ENCODE results near the gene SYNRG. TPM values are rescaled to one million over a fixed set of nuclear protein-coding genes. Genes with fewer than 3 reads are reported as not detected.

SYNRG gene
- total RNA-seq, 1 experiment from 2014 or later, result 9.7 TPM

DNA sequence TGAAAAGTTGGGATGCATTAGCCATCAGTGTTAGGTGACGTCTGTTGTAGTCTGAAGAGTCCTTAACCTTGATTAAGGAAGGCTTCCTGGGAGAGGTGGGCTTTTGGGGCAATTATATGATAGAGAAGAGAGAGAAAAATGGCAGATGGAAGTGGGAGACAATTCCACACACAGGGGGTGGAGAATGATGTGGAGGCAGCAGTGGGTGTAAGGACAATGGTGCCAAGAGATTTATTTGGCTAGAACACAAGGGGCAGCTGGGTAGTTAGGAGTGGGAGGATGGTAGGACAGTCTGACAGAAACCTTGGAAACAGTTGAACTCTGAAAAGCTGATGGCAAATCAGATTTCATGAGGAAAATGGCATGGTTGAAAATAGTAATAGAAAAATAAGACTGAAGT lies 130.2 kb downstream of the SYNRG start:
- intact Hi-C loops (cut with micrococcal nuclease), result no loop called here
- no peak overlapping the region for H3K4me2 ChIP-seq (ENCODE audit: low read length)
- no peaks in the 10 kb centered on the region for H3K9me2 ChIP-seq (replicated peaks; ENCODE audit: low read length)
- H3K27me3 ChIP-seq (ENCODE audit: low read length), result no peaks in the 10 kb centered on the region
- no TSS peak for BruUV-seq (replicated peaks)
- ATAC-seq (no peak), DNase-seq (no peak)
- no peak overlapping the region for H2AFZ ChIP-seq (ENCODE audit: low read length)
- CTCF ChIA-PET, result no interaction called here
- H4K20me1 ChIP-seq (ENCODE audit: low read length), result no peaks in the 10 kb centered on the region
- peaks cover 26% of the 10 kb centered on the region for H3K4me1 ChIP-seq (ENCODE audit: insufficient read depth, low read length)
- TF ChIP-seq EZH2 (IDR thresholded peaks at IDR 0.05; ENCODE audit: low read length, unreplicated experiment), result no peak
- TF ChIP-seq EZH2phosphoT487 (IDR thresholded peaks at IDR 0.05; ENCODE audit: borderline replicate concordance, low read length), result no peak
- TF ChIP-seq, protein P1, sequence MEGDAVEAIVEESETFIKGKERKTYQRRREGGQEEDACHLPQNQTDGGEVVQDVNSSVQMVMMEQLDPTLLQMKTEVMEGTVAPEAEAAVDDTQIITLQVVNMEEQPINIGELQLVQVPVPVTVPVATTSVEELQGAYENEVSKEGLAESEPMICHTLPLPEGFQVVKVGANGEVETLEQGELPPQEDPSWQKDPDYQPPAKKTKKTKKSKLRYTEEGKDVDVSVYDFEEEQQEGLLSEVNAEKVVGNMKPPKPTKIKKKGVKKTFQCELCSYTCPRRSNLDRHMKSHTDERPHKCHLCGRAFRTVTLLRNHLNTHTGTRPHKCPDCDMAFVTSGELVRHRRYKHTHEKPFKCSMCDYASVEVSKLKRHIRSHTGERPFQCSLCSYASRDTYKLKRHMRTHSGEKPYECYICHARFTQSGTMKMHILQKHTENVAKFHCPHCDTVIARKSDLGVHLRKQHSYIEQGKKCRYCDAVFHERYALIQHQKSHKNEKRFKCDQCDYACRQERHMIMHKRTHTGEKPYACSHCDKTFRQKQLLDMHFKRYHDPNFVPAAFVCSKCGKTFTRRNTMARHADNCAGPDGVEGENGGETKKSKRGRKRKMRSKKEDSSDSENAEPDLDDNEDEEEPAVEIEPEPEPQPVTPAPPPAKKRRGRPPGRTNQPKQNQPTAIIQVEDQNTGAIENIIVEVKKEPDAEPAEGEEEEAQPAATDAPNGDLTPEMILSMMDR (conservative IDR thresholded peaks at IDR 0.05; ENCODE audit: low read depth, low read length), result no peak
- H3K4me3 ChIP-seq (ENCODE audit: low read length), result no peak overlapping the region
- H3K36me3 ChIP-seq (ENCODE audit: low read depth, low read length), result peaks cover 15% of the 10 kb centered on the region; the same call in 1 of the 2 replicates
- no peak overlapping the region for H3K27ac ChIP-seq (ENCODE audit: low read length)
- POLR2A ChIA-PET (ENCODE audit: unreplicated experiment), result no interaction called here
- H3K79me2 ChIP-seq (ENCODE audit: low read length), result no peaks in the 10 kb centered on the region
- H3K9ac ChIP-seq (ENCODE audit: low read length), result no peak overlapping the region
- H3F3A ChIP-seq (ENCODE audit: low read length, unreplicated experiment), result no peaks in the 10 kb centered on the region
- H3K9me3 ChIP-seq (ENCODE audit: low read length), result no peaks in the 10 kb centered on the region

DNA sequence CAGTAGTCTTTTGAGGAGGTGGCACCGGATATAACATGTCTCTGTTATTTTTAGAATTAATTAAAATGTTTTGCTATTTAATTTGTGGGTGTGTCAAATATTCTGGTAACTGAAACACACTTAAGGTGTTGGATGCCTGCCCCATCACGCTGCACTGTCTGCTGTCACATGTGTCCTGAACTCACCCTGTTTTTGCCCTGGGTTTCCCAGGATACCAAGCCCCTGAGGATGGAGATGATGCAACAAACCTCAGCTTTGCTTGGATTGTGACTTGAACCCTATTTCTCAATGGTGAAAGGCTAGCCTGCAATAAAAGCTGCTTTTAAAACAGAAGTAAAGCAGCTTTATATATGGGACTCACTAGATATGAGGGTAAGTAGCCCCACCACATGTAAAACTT lies 131.0 kb downstream of the SYNRG start:
- H3K4me1 ChIP-seq (ENCODE audit: insufficient read depth, low read length), result peaks cover 22% of the 10 kb centered on the region

More for the DNA sequence above, 131.0 kb downstream of the SYNRG start:
- H3K9ac ChIP-seq (ENCODE audit: low read length), result no peak overlapping the region
- TF ChIP-seq EZH2phosphoT487 (IDR thresholded peaks at IDR 0.05; ENCODE audit: borderline replicate concordance, low read length) (no peak), EZH2 (IDR thresholded peaks at IDR 0.05; ENCODE audit: low read length, unreplicated experiment) (no peak)
- TF ChIP-seq, protein P1 (conservative IDR thresholded peaks at IDR 0.05; ENCODE audit: low read depth, low read length), result no peak
- POLR2A ChIA-PET (ENCODE audit: unreplicated experiment), result no interaction called here
- H2AFZ ChIP-seq (ENCODE audit: low read length), result no peak overlapping the region
- no TSS peak for BruUV-seq (replicated peaks)
- H3K4me2 ChIP-seq (ENCODE audit: low read length), result no peak overlapping the region
- DNase-seq (no peak), ATAC-seq (no peak)
- H3F3A ChIP-seq (ENCODE audit: low read length, unreplicated experiment), result no peaks in the 10 kb centered on the region
- H3K27me3 ChIP-seq (ENCODE audit: low read length), result no peaks in the 10 kb centered on the region
- no peaks in the 10 kb centered on the region for H3K9me3 ChIP-seq (ENCODE audit: low read length)
- peaks cover 18% of the 10 kb centered on the region; the same call in 1 of the 2 replicates for H3K36me3 ChIP-seq (ENCODE audit: low read depth, low read length)
- no peak overlapping the region for H3K4me3 ChIP-seq (ENCODE audit: low read length)
- no peaks in the 10 kb centered on the region for H3K79me2 ChIP-seq (ENCODE audit: low read length)
- intact Hi-C loops (cut with micrococcal nuclease), result no loop called here
- no peak overlapping the region for H3K27ac ChIP-seq (ENCODE audit: low read length)
- H3K9me2 ChIP-seq (replicated peaks; ENCODE audit: low read length), result no peaks in the 10 kb centered on the region
- H4K20me1 ChIP-seq (ENCODE audit: low read length), result no peaks in the 10 kb centered on the region
- CTCF ChIA-PET, result no interaction called here
